ENCODE results near the gene PTPRR. TPM values are rescaled to one million over a fixed set of nuclear protein-coding genes. Genes with fewer than 3 reads are reported as not detected.

Gene PTPRR
- total and polyA plus RNA-seq, 4 donors = 6.2 to 32.7 (median 17.5) TPM

DNA sequence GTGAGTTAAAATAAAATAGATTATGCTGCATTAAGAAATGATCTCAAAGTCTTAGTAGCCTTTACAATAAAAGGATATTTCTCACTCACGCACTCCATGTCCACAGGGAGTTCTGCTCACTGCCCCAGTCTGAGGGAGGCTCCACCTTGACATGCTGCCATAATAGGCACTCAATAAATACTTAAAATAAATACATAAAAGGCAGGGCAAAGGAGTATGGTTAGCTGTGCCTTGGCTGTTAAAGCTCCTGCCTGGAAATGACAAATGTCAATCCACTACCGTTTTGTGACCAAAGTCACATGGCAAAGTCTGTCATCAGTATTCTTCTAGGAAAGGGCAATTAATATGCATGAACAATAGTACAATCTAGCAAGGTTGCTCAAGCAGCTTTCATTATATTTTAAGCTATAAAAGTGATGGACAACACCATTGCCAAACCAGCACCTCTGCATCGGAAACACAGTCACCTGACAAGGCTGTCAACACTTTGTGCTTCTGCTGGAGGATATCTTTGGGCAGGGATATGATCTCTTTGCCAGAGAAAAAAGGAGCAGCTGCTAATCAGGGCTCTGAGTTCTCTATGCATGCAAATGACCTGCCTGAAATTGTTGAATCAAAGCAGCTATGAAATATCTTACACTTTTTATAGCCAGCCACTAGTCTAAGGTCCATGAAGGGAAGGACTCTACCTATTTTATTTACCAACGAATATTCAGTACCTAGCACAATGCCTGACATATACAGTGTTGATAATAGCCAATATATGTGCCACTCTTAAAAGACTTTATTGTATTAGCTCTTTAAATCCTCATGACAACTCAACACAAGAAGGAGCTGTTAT, 90.1 kb downstream of the PTPRR start:
- Histone ChIP-seq H3K4me1 (ENCODE audit: control insufficient read depth, insufficient read depth, low read length) (no peaks in the 10 kb centered on the region), H3K27ac (ENCODE audit: low read depth, low read length) (no peak overlapping the region)
- 100% methylated on average over 1 of the region's 4 CpGs for WGBS (ENCODE audit: insufficient coverage)

DNA sequence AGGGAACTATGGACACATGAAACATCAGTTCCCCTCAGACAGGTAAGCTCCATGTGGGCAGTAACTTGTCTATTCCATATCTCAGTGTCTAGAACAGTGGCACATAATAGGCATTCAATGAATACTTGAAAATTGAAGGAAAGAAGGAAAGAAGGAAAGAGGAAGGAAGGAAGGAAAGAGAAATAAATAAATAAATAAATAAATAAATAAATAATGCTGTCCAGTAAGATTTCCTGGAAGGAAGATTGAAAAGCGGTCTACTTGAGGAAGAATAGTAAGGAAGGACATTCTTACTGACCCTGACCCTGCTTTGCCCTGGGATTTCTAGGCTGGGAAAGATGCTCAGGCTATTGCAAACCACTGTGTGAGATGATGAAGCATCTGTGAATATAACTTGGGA, 91.5 kb downstream of the PTPRR start:
- 100% methylated on average over 1 of the region's 1 CpG for WGBS (ENCODE audit: insufficient coverage)
- Histone ChIP-seq H3K9me3 (ENCODE audit: control insufficient read depth, insufficient read depth, low read length) (no peaks in the 10 kb centered on the region), H3K4me3 (ENCODE audit: low read depth, low read length) (no peak overlapping the region), H3K27ac (ENCODE audit: low read depth, low read length) (no peak overlapping the region), H3K27me3 (ENCODE audit: control insufficient read depth, insufficient read depth, low read length) (no peaks in the 10 kb centered on the region), H3K4me1 (ENCODE audit: control insufficient read depth, insufficient read depth, low read length) (no peaks in the 10 kb centered on the region), H3K36me3 (ENCODE audit: control insufficient read depth, insufficient read depth, low read length) (no peaks in the 10 kb centered on the region)
- no peak for DNase-seq (ENCODE audit: low read depth in 4 of 6, low spot score in 6 of 6)

More for the DNA sequence above, 90.1 kb downstream of the PTPRR start:
- DNase-seq (ENCODE audit: low read depth in 4 of 6, low spot score in 6 of 6) = no peak
- Histone ChIP-seq H3K36me3 (ENCODE audit: control insufficient read depth, insufficient read depth, low read length) (no peaks in the 10 kb centered on the region), H3K4me3 (ENCODE audit: low read depth, low read length) (no peak overlapping the region), H3K9me3 (ENCODE audit: control insufficient read depth, insufficient read depth, low read length) (no peaks in the 10 kb centered on the region), H3K27me3 (ENCODE audit: control insufficient read depth, insufficient read depth, low read length) (no peaks in the 10 kb centered on the region)

DNA sequence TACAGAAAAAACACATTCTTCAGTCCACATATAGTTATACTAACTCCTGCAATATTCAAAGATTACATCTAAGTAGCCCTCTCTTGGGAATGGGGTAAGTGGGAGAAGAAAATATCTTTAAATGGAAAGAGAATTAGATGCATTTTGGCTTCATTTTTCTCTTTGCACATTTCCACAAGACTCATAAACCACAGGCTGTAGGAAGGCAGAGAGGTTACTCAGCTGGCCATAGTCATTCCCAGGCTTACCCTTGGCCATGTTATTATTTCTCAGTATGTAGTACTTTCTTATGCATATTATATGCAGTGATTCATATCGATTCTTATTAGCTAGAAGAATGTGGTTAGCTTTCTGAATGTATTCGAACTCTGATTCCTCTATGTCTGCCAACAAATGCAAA, 92.2 kb downstream of the PTPRR start:
- WGBS (ENCODE audit: insufficient coverage) = no CpG with 5 or more reads among the region's 2 CpGs
- no peak for DNase-seq (ENCODE audit: low read depth in 4 of 6, low spot score in 6 of 6)
- H3K9me3 ChIP-seq (ENCODE audit: control insufficient read depth, insufficient read depth, low read length) = no peaks in the 10 kb centered on the region

DNA sequence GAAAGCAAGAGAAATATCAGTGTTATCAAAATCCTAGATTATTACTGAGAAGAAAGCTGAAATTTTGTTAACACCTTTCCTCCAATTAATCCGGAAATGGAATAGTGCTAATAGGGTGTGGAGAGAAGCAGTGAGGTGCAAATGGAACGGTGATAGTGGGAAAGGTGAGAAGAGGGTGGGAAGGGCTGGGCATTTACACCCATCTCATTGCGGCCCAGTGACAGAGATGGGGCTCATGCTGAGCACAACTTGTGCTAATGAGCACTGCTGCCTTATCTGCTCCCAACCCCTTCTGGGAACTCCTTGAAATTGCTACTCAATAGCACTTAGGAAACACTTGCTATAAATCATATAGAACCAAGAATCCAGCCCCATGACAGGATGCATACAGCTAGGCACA, 94.4 kb downstream of the PTPRR start:
- H3K27me3 ChIP-seq (ENCODE audit: control insufficient read depth, insufficient read depth, low read length) = no peaks in the 10 kb centered on the region
- no peak for DNase-seq (ENCODE audit: low read depth in 4 of 6, low spot score in 6 of 6)
- no peaks in the 10 kb centered on the region for H3K36me3 ChIP-seq (ENCODE audit: control insufficient read depth, insufficient read depth, low read length)
- no peaks in the 10 kb centered on the region for H3K4me1 ChIP-seq (ENCODE audit: control insufficient read depth, insufficient read depth, low read length)
- no peaks in the 10 kb centered on the region for H3K9me3 ChIP-seq (ENCODE audit: control insufficient read depth, insufficient read depth, low read length)
- no peak overlapping the region for H3K27ac ChIP-seq (ENCODE audit: low read depth, low read length)
- H3K4me3 ChIP-seq (ENCODE audit: low read depth, low read length) = no peak overlapping the region
- WGBS (ENCODE audit: insufficient coverage) = 50% methylated on average over 1 of the region's 3 CpGs

More for the DNA sequence above, 92.2 kb downstream of the PTPRR start:
- no peaks in the 10 kb centered on the region for H3K36me3 ChIP-seq (ENCODE audit: control insufficient read depth, insufficient read depth, low read length)
- no peak overlapping the region for H3K27ac ChIP-seq (ENCODE audit: low read depth, low read length)
- no peak overlapping the region for H3K4me3 ChIP-seq (ENCODE audit: low read depth, low read length)
- H3K27me3 ChIP-seq (ENCODE audit: control insufficient read depth, insufficient read depth, low read length) = no peaks in the 10 kb centered on the region
- no peaks in the 10 kb centered on the region for H3K4me1 ChIP-seq (ENCODE audit: control insufficient read depth, insufficient read depth, low read length)

DNA sequence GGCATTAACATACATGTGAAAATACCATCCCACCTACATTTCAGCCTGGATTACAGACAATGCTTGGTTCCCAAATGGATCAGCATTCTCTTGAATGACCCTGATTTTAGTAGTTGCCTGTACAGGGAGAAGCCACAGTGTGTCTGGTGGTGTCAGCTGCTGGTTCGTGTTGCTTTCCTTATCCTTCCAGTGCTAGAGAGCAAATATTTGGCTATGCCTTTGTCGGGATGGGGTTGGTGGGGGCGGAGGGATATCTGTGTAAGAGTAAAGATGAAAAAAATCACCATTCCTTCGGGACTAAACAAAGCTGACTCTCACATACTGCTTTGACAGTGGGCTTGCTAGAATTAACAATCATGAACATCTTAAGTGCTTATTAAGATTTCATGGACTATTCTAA, 96.0 kb downstream of the PTPRR start:
- no peak overlapping the region for H3K27ac ChIP-seq (ENCODE audit: low read depth, low read length)
- H3K36me3 ChIP-seq (ENCODE audit: control insufficient read depth, insufficient read depth, low read length) = no peaks in the 10 kb centered on the region
- H3K9me3 ChIP-seq (ENCODE audit: control insufficient read depth, insufficient read depth, low read length) = no peaks in the 10 kb centered on the region
- 50% methylated on average over 1 of the region's 4 CpGs for WGBS (ENCODE audit: insufficient coverage)
- no peaks in the 10 kb centered on the region for H3K27me3 ChIP-seq (ENCODE audit: control insufficient read depth, insufficient read depth, low read length)
- no peak overlapping the region for H3K4me3 ChIP-seq (ENCODE audit: low read depth, low read length)
- H3K4me1 ChIP-seq (ENCODE audit: control insufficient read depth, insufficient read depth, low read length) = no peaks in the 10 kb centered on the region
- no peak for DNase-seq (ENCODE audit: low read depth in 4 of 6, low spot score in 6 of 6)

DNA sequence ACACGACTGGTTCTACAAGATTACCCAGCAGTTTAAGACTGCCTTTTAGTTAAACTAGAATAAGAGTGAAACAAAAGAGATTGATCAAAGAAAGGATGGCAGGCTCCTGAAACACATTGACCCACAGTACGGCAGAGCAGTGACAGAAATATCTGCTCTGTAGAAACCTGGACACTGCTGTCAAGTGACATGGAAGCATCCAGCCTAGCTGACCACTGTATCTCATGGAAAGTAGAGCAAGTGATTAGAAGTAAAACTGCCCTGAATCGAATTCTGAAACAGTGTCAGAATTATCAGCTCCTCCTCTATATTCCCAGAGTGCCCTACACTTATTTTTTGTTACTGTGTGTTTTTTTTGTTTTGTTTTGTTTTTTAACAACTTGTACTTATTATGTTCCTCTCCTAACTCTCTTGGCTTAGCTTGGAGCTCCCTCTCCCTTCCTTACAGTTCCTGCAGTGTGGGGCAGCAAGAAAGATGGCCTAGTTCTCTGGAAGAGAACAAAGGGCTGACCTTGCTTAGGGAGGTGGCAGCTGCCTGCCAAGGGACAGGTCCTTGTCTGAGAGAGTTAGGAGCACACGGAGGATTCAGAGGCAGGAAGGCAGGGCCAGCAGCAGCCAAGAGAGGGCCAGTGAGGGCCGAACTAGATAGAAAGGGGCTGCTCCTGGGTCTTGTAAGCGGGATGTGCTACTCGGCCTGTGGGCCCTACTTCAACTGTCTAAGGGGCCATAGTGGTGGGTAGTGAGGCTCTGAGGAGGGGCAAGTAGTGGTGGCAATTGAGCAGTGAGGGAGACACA, 97.2 kb downstream of the PTPRR start:
- no peaks in the 10 kb centered on the region for H3K9me3 ChIP-seq (ENCODE audit: control insufficient read depth, insufficient read depth, low read length)
- no peaks in the 10 kb centered on the region for H3K4me1 ChIP-seq (ENCODE audit: control insufficient read depth, insufficient read depth, low read length)
- H3K27ac ChIP-seq (ENCODE audit: low read depth, low read length) = no peak overlapping the region
- no peak for DNase-seq (ENCODE audit: low read depth in 4 of 6, low spot score in 6 of 6)
- H3K27me3 ChIP-seq (ENCODE audit: control insufficient read depth, insufficient read depth, low read length) = no peaks in the 10 kb centered on the region
- WGBS (ENCODE audit: insufficient coverage) = 68% methylated on average over 4 of the region's 7 CpGs
- no peaks in the 10 kb centered on the region for H3K36me3 ChIP-seq (ENCODE audit: control insufficient read depth, insufficient read depth, low read length)
- H3K4me3 ChIP-seq (ENCODE audit: low read depth, low read length) = no peak overlapping the region

DNA sequence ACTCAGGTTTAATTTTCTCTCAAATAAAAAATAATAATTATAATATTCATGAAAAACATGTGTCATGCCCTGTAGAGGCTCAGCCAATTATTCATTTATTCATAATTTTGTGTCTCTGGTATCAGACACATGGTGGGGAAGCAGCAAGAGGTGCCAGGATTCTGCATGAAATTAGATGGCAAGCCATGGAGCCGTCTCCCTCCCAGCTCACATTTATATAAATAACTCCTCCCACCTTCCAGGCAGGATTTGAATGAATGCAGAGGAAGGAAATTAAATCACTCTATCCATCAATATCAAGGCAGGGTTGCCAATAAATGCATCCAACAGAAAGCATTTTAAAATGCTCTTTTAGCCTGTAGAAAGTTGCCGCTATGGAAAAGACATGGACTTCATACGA, 98.1 kb downstream of the PTPRR start:
- Histone ChIP-seq H3K27me3 (ENCODE audit: control insufficient read depth, insufficient read depth, low read length) (no peaks in the 10 kb centered on the region), H3K27ac (ENCODE audit: low read depth, low read length) (no peak overlapping the region), H3K36me3 (ENCODE audit: control insufficient read depth, insufficient read depth, low read length) (no peaks in the 10 kb centered on the region), H3K9me3 (ENCODE audit: control insufficient read depth, insufficient read depth, low read length) (no peaks in the 10 kb centered on the region), H3K4me1 (ENCODE audit: control insufficient read depth, insufficient read depth, low read length) (no peaks in the 10 kb centered on the region), H3K4me3 (ENCODE audit: low read depth, low read length) (no peak overlapping the region)
- no CpG with 5 or more reads among the region's 3 CpGs for WGBS (ENCODE audit: insufficient coverage)
- DNase-seq (ENCODE audit: low read depth in 4 of 6, low spot score in 6 of 6) = peak in 2 of 6 donors; percentile 28 to 69

DNA sequence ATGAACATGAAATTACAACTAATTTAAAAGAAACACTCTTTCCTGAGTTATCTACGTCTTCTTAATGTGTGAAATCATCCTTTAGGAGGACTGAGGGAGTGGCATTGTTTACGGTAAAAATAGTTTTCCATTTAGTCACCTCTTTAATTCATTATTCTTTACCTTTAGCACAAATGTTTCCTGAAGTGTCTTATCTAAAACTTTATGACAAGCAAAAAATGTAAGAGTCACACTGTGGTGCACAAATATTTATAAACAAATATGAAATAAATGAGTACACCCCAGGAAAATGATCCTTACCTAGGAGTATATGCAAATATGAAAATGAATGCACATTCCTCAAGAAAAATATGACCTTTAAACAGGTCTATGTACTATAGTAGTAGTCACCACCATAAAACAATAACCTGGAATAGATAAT, 104.6 kb downstream of the PTPRR start:
- no CpG with 5 or more reads among the region's 2 CpGs for WGBS (ENCODE audit: insufficient coverage)
- Histone ChIP-seq H3K27me3 (ENCODE audit: control insufficient read depth, insufficient read depth, low read length) (no peaks in the 10 kb centered on the region), H3K9me3 (ENCODE audit: control insufficient read depth, insufficient read depth, low read length) (no peaks in the 10 kb centered on the region), H3K27ac (ENCODE audit: low read depth, low read length) (no peak overlapping the region), H3K4me3 (ENCODE audit: low read depth, low read length) (no peak overlapping the region), H3K36me3 (ENCODE audit: control insufficient read depth, insufficient read depth, low read length) (no peaks in the 10 kb centered on the region), H3K4me1 (ENCODE audit: control insufficient read depth, insufficient read depth, low read length) (no peaks in the 10 kb centered on the region)
- DNase-seq (ENCODE audit: low read depth in 4 of 6, low spot score in 6 of 6) = no peak

DNA sequence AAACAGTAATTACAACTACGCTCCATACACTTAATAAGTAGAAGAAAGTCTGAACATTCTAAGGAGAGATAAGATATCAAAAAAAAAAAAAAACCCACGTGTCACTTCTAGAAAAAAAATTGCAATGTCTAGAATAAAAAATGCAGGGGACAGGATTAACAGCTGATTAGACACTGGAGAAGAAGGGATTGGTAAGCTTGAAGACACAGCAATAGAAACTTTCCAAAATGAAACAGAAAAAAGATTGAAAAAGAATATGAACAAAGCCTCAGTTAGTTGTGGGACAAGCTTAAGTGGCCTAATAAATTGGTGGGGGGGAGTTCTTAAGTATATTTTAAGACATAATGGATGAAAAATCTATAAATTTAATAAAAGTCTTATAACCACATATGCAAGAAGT, 105.5 kb downstream of the PTPRR start:
- H3K36me3 ChIP-seq (ENCODE audit: control insufficient read depth, insufficient read depth, low read length) = no peaks in the 10 kb centered on the region
- no peak overlapping the region for H3K4me3 ChIP-seq (ENCODE audit: low read depth, low read length)
- no peak for DNase-seq (ENCODE audit: low read depth in 4 of 6, low spot score in 6 of 6)
- no peaks in the 10 kb centered on the region for H3K4me1 ChIP-seq (ENCODE audit: control insufficient read depth, insufficient read depth, low read length)
- WGBS (ENCODE audit: insufficient coverage) = no CpG with 5 or more reads among the region's 2 CpGs
- no peak overlapping the region for H3K27ac ChIP-seq (ENCODE audit: low read depth, low read length)
- no peaks in the 10 kb centered on the region for H3K27me3 ChIP-seq (ENCODE audit: control insufficient read depth, insufficient read depth, low read length)
- no peaks in the 10 kb centered on the region for H3K9me3 ChIP-seq (ENCODE audit: control insufficient read depth, insufficient read depth, low read length)
